Brain microvascular endothelial cell (primary cell): ENCODE data around the gene ABLIM1.

ENCODE experiments used
- DNase-seq: peaks from one replicate; pipeline ENCODE4 v3.0.0-alpha.2; 2020
- H3K27ac ChIP-seq: fragments of 250-450 bp; sonication (Bioruptor Pico); 2 replicates; pipeline ENCODE4 v1.5.1; 2020; ENCODE audit warnings: mild to moderate bottlenecking, moderate library complexity
- H3K27me3 ChIP-seq: fragments of 250-450 bp; sonication (Bioruptor Pico); replicated peaks from 2 replicates; pipeline ENCODE4 v1.5.1; 2020; ENCODE audit warnings: mild to moderate bottlenecking
- H3K36me3 ChIP-seq: fragments of 250-450 bp; sonication (Bioruptor Pico); replicated peaks from 2 replicates; pipeline ENCODE4 v1.5.1; 2020; ENCODE audit warnings: mild to moderate bottlenecking
- H3K4me3 ChIP-seq: 2 replicates; pipeline ENCODE4 v1.5.1; 2011; ENCODE audit warnings: low read depth, mild to moderate bottlenecking, control low read depth, low read length, moderate library complexity
- in situ Hi-C: cut with HindIII; loops from 2 replicates; pipeline ENCODE4 v1.10.0; 2017; ENCODE audit warnings: low sequenced_read_pairs, low pct_ligation_motif_present
- TF ChIP-seq, protein P1 (sequence below): IDR thresholded peaks from 2 replicates; pipeline ENCODE4 v1.5.1; 2011; ENCODE audit warnings: low read depth, mild to moderate bottlenecking, moderate library complexity, low read length, control low read depth, inconsistent platforms; ENCODE audit errors: missing control alignments

Gene ABLIM1

DNA sequence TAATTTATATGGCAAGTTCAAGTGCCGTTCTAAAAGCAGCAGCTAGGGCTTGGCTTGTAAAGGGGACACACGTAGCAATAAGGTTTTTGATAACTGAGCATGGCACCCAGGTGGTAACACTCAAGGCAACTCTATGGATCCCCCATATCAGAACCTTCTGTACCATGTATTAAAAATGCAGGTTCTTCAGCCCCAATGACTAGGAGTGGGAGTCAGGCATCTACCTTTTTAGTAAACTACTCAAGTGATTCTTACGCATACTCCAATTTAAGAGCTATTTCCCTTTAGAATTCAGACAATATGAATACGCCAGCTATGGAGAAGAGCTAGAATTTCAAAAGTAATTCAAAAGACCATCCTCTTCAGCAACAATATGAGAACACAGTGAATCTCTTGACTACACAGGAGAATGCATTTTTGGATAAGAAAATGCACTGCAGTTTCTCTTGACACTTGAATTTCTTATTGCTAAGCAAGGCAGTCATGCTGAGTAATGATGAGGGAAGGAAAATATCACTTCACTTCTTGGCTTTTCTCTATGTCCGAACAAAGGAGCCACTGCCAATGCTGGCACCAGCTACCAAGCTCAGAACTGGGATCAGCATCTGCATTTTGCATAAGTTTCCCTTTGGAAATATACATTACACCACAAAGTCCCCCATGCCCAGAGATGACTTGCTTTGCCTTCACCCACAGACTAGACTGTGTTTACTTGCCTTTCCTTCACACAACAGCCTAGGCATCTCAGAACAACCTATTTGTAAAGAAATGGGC is 53.5 kb downstream of the ABLIM1 start:
- TF ChIP-seq, protein P1, sequence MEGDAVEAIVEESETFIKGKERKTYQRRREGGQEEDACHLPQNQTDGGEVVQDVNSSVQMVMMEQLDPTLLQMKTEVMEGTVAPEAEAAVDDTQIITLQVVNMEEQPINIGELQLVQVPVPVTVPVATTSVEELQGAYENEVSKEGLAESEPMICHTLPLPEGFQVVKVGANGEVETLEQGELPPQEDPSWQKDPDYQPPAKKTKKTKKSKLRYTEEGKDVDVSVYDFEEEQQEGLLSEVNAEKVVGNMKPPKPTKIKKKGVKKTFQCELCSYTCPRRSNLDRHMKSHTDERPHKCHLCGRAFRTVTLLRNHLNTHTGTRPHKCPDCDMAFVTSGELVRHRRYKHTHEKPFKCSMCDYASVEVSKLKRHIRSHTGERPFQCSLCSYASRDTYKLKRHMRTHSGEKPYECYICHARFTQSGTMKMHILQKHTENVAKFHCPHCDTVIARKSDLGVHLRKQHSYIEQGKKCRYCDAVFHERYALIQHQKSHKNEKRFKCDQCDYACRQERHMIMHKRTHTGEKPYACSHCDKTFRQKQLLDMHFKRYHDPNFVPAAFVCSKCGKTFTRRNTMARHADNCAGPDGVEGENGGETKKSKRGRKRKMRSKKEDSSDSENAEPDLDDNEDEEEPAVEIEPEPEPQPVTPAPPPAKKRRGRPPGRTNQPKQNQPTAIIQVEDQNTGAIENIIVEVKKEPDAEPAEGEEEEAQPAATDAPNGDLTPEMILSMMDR, result no peak
- in situ Hi-C loops, result no loop called here

DNA sequence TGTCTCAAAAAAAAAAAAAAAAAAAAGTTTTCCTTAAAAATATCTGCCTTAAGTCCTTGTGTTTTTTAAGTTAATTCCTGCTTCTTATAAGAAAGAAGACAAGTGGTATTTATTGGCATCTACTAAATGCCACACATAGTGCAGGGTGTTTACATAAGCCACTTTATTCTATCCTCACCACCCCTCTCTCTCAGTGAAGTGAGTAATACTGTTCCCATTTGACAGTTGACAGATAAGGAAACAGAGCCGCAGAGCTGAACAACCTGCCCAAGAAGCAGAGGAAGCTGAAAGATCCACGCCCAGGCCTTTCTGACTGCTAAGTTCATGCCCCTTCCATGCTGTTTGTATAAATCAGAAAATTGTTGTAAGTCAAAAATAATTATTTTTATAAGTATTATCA is 54.1 kb downstream of the ABLIM1 start:
- H3K36me3 ChIP-seq, result no peaks in the 10 kb centered on the region
- no peak overlapping the region for H3K27ac ChIP-seq
- TF ChIP-seq, protein P1, result no peak
- in situ Hi-C loops, result no loop called here
- DNase-seq, result no peak
- H3K27me3 ChIP-seq, result no peaks in the 10 kb centered on the region
- no peak overlapping the region for H3K4me3 ChIP-seq

More for the DNA sequence above, 53.5 kb downstream of the ABLIM1 start:
- Histone ChIP-seq H3K4me3 (no peak overlapping the region), H3K27ac (no peak overlapping the region), H3K36me3 (no peaks in the 10 kb centered on the region), H3K27me3 (no peaks in the 10 kb centered on the region)
- no peak for DNase-seq

DNA sequence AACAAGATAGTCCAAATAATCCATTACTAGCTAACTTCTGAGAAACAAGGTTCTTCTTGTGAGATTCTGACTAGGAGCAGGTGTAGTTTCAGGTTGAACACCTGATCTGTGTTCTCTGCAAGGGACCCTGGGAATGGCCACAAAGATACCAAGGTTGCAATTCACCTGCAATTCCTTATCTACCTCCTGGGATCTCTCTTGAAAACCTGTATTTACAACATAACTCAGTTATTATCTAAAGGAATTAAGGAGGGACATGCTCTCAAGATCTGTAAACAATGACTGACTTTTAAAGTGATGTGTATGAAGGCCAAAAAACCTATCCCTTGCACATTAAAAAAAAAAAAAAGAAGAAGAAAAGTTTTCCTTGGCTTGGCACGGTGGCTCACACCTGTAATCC is 54.8 kb downstream of the ABLIM1 start:
- no peak for DNase-seq
- in situ Hi-C loops, result no loop called here
- H3K36me3 ChIP-seq, result no peaks in the 10 kb centered on the region
- H3K4me3 ChIP-seq, result no peak overlapping the region
- TF ChIP-seq, protein P1, result no peak
- H3K27me3 ChIP-seq, result no peaks in the 10 kb centered on the region
- H3K27ac ChIP-seq, result no peak overlapping the region

DNA sequence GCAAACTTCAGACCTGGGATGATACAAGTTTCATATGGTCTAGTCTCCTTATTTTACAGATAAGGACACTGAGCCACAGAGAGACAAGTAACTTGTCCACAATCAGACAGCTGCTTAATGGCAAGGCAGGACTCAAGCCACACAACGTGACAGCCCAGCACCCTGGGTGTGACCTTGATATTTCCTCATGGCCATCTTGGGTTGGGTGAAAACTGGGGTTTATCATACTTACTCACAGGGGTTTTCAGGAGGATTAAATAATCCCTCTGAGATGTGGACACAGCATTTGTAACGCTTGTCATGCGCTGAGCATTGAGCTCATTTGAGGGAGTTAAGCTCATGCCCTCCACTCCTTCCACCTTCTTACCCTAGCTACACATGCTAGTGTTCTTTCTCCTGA is 58.0 kb downstream of the ABLIM1 start:
- Histone ChIP-seq H3K36me3 (no peaks in the 10 kb centered on the region), H3K4me3 (no peak overlapping the region), H3K27ac (no peak overlapping the region), H3K27me3 (no peaks in the 10 kb centered on the region)
- no peak for DNase-seq
- TF ChIP-seq, protein P1, result no peak
- in situ Hi-C loops, result no loop called here

DNA sequence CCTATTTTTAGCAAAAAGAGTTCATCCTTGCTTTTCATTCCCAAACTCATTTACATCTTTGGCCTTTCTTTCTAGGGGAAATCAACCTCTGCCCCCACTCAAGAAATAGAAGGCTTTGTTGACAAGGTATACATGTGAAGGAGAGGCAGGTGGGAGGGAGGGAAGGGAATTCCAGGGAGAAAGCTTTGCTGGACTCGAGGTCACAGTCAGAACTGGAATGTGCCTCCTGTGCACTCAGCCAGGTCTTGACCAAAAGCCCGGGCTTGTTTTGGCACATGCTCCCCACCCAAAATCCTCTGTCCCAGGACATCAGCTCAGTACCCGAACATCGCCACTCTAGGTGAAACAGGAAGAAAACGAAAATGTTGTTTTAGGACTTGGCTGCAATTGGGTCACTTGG is 61.3 kb downstream of the ABLIM1 start:
- Histone ChIP-seq H3K4me3 (no peak overlapping the region), H3K27ac (no peak overlapping the region), H3K27me3 (no peaks in the 10 kb centered on the region), H3K36me3 (no peaks in the 10 kb centered on the region)
- in situ Hi-C loops, result no loop called here
- TF ChIP-seq, protein P1, result no peak
- DNase-seq, result no peak
